Neuronal stem cell (in vitro differentiated cells): ENCODE data around the gene CSNK1A1L. TPM values are rescaled to one million over a fixed set of nuclear protein-coding genes. Genes with fewer than 3 reads are reported as not detected.

Source experiments
- DNase-seq: peaks from one replicate; pipeline ENCODE4 v3.0.0-alpha.2; 2013; ENCODE audit warnings: low spot score
- H2AFZ ChIP-seq: one replicate; pipeline ENCODE4 v1.6.1; 2013; ENCODE audit warnings: mild to moderate bottlenecking, low read length, inconsistent platforms
- H2AK5ac ChIP-seq: 2 replicates; pipeline ENCODE4 v1.6.1; 2013; ENCODE audit warnings: low read depth, mild to moderate bottlenecking, inconsistent platforms, low read length, moderate library complexity, mixed read lengths
- H2BK120ac ChIP-seq: 2 replicates; pipeline ENCODE4 v1.6.1; 2013; ENCODE audit warnings: low read depth, mild to moderate bottlenecking, inconsistent platforms, low read length, moderate library complexity, mixed read lengths
- H2BK12ac ChIP-seq: one replicate; pipeline ENCODE4 v1.6.1; 2013; ENCODE audit warnings: low read length, inconsistent platforms
- H2BK15ac ChIP-seq: 2 replicates; pipeline ENCODE4 v1.6.1; 2013; ENCODE audit warnings: mild to moderate bottlenecking, low read length, inconsistent platforms, mixed read lengths
- H2BK5ac ChIP-seq: one replicate; pipeline ENCODE4 v1.6.1; 2013; ENCODE audit warnings: inconsistent platforms, mild to moderate bottlenecking, low read length, moderate library complexity
- H3K14ac ChIP-seq: one replicate; pipeline ENCODE4 v1.6.1; 2013; ENCODE audit warnings: low read length, inconsistent platforms
- H3K18ac ChIP-seq: 2 replicates; pipeline ENCODE4 v1.6.1; 2013; ENCODE audit warnings: low read length, inconsistent platforms
- H3K23ac ChIP-seq: 2 replicates; pipeline ENCODE4 v1.6.1; 2013; ENCODE audit warnings: low read depth, mild to moderate bottlenecking, mixed read lengths, low read length, inconsistent platforms; ENCODE audit not compliant: poor library complexity
- H3K27ac ChIP-seq: replicated peaks from 3 replicates; pipeline ENCODE4 v1.5.1; 2013; ENCODE audit warnings: low read length, inconsistent platforms
- H3K27me3 ChIP-seq, 3 experiments: 2 replicates each; pipeline ENCODE4 v1.6.1; 2013; ENCODE audit warnings: low read length in 3 of 3, mild to moderate bottlenecking in 2 of 3, inconsistent platforms in 1 of 3, low read depth in 1 of 3, mixed read lengths in 1 of 3, moderate library complexity in 1 of 3; ENCODE audit not compliant: control insufficient read depth in 3 of 3, insufficient read depth in 3 of 3
- H3K36me3 ChIP-seq, 2 donors: replicated peaks in 1 of 2; 2 replicates each; pipeline ENCODE4 v1.6.1; 2013; ENCODE audit warnings: low read length in 2 of 2; ENCODE audit not compliant: control insufficient read depth in 2 of 2, insufficient read depth in 2 of 2
- H3K4ac ChIP-seq: 2 replicates; pipeline ENCODE4 v1.6.1; 2013; ENCODE audit warnings: inconsistent platforms, mild to moderate bottlenecking, low read length, moderate library complexity
- H3K4me1 ChIP-seq, 2 donors: 1 replicate in 1 of 2; 2 replicates in 1 of 2; pipeline ENCODE4 v1.6.1; 2013; ENCODE audit warnings: low read length in 2 of 2, low read depth in 1 of 2; ENCODE audit not compliant: control insufficient read depth in 2 of 2, insufficient read depth in 1 of 2
- H3K4me2 ChIP-seq: one replicate; pipeline ENCODE4 v1.6.1; 2013; ENCODE audit warnings: mild to moderate bottlenecking, low read length, inconsistent platforms; ENCODE audit not compliant: insufficient read depth, poor library complexity, severe bottlenecking
- H3K4me3 ChIP-seq, 2 donors: 2 replicates each; pipeline ENCODE4 v1.5.1; 2013; ENCODE audit warnings: low read length in 2 of 2, mild to moderate bottlenecking in 2 of 2, inconsistent platforms in 1 of 2, moderate library complexity in 1 of 2
- H3K79me1 ChIP-seq: one replicate; pipeline ENCODE4 v1.6.1; 2013; ENCODE audit warnings: low read depth, mild to moderate bottlenecking, inconsistent platforms, low read length, moderate library complexity
- H3K9ac ChIP-seq: one replicate; pipeline ENCODE4 v1.6.1; 2013; ENCODE audit warnings: mild to moderate bottlenecking, low read depth, low read length, inconsistent platforms; ENCODE audit not compliant: poor library complexity
- H3K9me3 ChIP-seq, 2 donors: replicated peaks in 1 of 2; 2 replicates each; pipeline versions ENCODE3 to v1.6.1; 2013; ENCODE audit warnings: low read length in 2 of 2, mild to moderate bottlenecking in 2 of 2, inconsistent platforms in 1 of 2, low read depth in 1 of 2, mixed read lengths in 1 of 2, moderate library complexity in 1 of 2; ENCODE audit not compliant: control insufficient read depth in 2 of 2, insufficient read depth in 1 of 2
- H4K8ac ChIP-seq: one replicate; pipeline ENCODE4 v1.6.1; 2013; ENCODE audit warnings: low read depth, mild to moderate bottlenecking, inconsistent platforms, low read length, moderate library complexity
- H4K91ac ChIP-seq: one replicate; pipeline ENCODE4 v1.6.1; 2013; ENCODE audit warnings: low read length, low read depth, mild to moderate bottlenecking, inconsistent platforms; ENCODE audit not compliant: poor library complexity
- WGBS, 2 donors: extraction: QIAGEN DNeasy Blood & Tissue Kit; methylation state at CpG; one replicate each; pipeline ENCODE4 v1.1.7; 2013; ENCODE audit warnings: missing lambda C conversion rate in 2 of 2, mixed read lengths in 1 of 2; ENCODE audit not compliant: insufficient read length in 2 of 2, insufficient replicate concordance in 1 of 2; ENCODE audit errors: extremely low coverage in 2 of 2; 5-methylcytosine and 5-hydroxymethylcytosine counted together
- polyA plus RNA-seq, 2 experiments: library from polyadenylated mRNA; stranded (reverse); fragments of 200-250 nt; gene quantifications; one replicate each; pipeline ENCODE4 v1.2.3, GENCODE V29; 2013

Gene CSNK1A1L
- polyA plus RNA-seq (2013, experiment 1 of 2), result not detected
- not detected for polyA plus RNA-seq (2013, experiment 2 of 2)

DNA sequence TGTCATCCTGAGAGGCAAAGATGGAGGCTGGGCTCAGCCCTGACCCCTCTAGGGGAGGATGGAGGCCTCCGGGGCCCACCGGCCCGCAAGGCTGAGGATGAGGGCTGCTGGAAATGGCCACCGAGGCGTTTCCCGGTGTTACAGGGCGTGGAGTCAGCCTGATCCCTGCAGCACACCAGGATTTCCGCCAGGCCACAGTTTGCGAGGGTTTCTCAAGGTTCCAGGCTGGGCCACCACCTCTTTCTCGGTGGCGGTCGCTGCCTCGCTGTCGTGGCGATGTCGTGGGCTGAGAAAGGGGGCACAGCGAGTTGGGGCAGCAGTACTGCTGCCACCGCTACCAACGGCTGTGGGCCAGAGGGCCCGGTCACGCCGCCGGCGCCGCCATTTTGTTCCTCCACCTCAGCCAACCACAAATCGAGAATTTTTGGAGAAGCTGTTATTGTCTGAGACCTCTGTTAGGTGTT lies at the start of gene CSNK1A1L:
CSNK1A1L (minus strand) TSS at position 414 of the 464 bp plus-strand sequence; CDS start at position 6, 408 bp downstream.
- H3K4ac ChIP-seq, result no peak within 1 kb of the TSS
- peak within 1 kb of the TSS; percentile 29 for H3K18ac ChIP-seq
- no peak within 1 kb of the TSS for H2AK5ac ChIP-seq
- H3K79me1 ChIP-seq, result no peaks in the 10 kb centered on the region
- H2AFZ ChIP-seq, result peak within 1 kb of the TSS; percentile 70
- no peak for DNase-seq
- H3K9me3 ChIP-seq, result peaks cover 0 to 10% of the 10 kb centered on the region in 2 donors
- no peak within 1 kb of the TSS for H2BK12ac ChIP-seq
- H3K9ac ChIP-seq, result no peak within 1 kb of the TSS
- no peak within 1 kb of the TSS for H3K23ac ChIP-seq
- peaks cover 0 to 22% of the 10 kb centered on the region in 2 donors for H3K4me1 ChIP-seq
- no peak within 1 kb of the TSS for H3K27ac ChIP-seq
- no peaks in the 10 kb centered on the region for H3K36me3 ChIP-seq
- no peak within 1 kb of the TSS for H2BK5ac ChIP-seq
- no peak within 1 kb of the TSS for H4K8ac ChIP-seq
- H4K91ac ChIP-seq, result no peak within 1 kb of the TSS
- no peak within 1 kb of the TSS for H3K4me3 ChIP-seq
- H2BK120ac ChIP-seq, result no peak within 1 kb of the TSS
- WGBS, 2 donors, result no CpG with 5 or more reads among the region's 26 CpGs
- H3K14ac ChIP-seq, result peak within 1 kb of the TSS; percentile 47
- H3K27me3 ChIP-seq, result no peaks in the 10 kb centered on the region
- no peak within 1 kb of the TSS for H2BK15ac ChIP-seq
- no peak within 1 kb of the TSS for H3K4me2 ChIP-seq

DNA sequence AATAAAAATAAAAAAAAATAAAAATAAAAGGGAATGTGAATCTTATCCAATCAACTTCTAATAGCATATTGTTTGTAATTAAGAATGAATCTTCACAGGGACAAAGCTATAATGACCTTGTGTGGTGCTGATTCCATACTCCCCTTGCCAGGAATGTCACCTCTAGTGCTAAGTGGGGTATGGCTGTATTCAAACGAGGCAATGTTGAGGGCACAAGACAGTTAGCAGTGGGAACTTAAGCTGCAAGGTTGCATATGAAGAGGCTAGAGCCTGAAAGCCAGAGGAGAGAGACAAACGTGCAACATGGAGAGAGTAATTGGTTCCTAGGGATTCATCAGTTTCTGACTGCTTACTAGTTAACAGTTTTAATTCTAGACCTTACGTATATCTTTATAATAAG lies 43.9 kb upstream of the CSNK1A1L start:
- H3K4me3 ChIP-seq, result no peak overlapping the region
- H3K9ac ChIP-seq, result no peak overlapping the region
- no peak overlapping the region for H3K27ac ChIP-seq
- H3K4ac ChIP-seq, result no peak overlapping the region
- H3K14ac ChIP-seq, result no peak overlapping the region
- no peak overlapping the region for H4K8ac ChIP-seq
- H2BK12ac ChIP-seq, result no peak overlapping the region
- H4K91ac ChIP-seq, result no peak overlapping the region
- H3K4me2 ChIP-seq, result no peak overlapping the region
- no peak overlapping the region for H2BK120ac ChIP-seq
- H3K4me1 ChIP-seq, result no peaks in the 10 kb centered on the region
- H3K9me3 ChIP-seq, result no peaks in the 10 kb centered on the region
- no peak overlapping the region for H2BK5ac ChIP-seq
- no peaks in the 10 kb centered on the region for H3K79me1 ChIP-seq
- no CpG with 5 or more reads among the region's 3 CpGs for WGBS, 2 donors
- H3K36me3 ChIP-seq, result no peaks in the 10 kb centered on the region
- no peak overlapping the region for H2BK15ac ChIP-seq
- no peaks in the 10 kb centered on the region for H3K27me3 ChIP-seq
- no peak overlapping the region for H3K18ac ChIP-seq
- no peak overlapping the region for H2AK5ac ChIP-seq
- no peak overlapping the region for H3K23ac ChIP-seq
- H2AFZ ChIP-seq, result no peak overlapping the region
- no peak for DNase-seq

DNA sequence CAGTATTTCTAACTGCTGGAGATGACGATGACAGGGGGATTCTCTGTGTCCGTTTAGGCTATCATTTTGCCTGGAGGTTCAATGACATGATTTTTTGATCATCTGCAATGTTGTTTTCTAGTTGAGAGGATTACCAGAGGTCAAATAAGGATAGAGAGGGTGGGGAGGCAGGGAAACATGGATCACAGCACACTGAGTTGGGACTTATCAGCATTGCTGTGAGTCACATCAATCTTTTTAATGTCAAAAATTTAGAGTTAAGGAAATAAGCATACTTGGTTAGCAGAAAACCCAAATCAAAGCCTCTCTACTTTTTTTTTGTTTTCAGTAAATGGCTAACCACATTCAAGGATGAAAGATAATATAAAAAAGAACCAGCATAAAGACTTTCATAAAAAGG lies 43.0 kb upstream of the CSNK1A1L start:
- no peaks in the 10 kb centered on the region for H3K4me1 ChIP-seq
- WGBS, 2 donors, result no CpG with 5 or more reads among the region's 2 CpGs
- no peak overlapping the region for H3K27ac ChIP-seq
- H3K79me1 ChIP-seq, result no peaks in the 10 kb centered on the region
- H3K36me3 ChIP-seq, result no peaks in the 10 kb centered on the region
- H3K9me3 ChIP-seq, result no peaks in the 10 kb centered on the region
- no peak overlapping the region for H3K4ac ChIP-seq
- H3K9ac ChIP-seq, result no peak overlapping the region
- no peak overlapping the region for H2BK120ac ChIP-seq
- no peak overlapping the region for H3K23ac ChIP-seq
- H3K27me3 ChIP-seq, result no peaks in the 10 kb centered on the region
- H2BK5ac ChIP-seq, result no peak overlapping the region
- H2BK15ac ChIP-seq, result no peak overlapping the region
- H2AFZ ChIP-seq, result no peak overlapping the region
- DNase-seq, result no peak
- H4K8ac ChIP-seq, result no peak overlapping the region
- no peak overlapping the region for H3K18ac ChIP-seq
- H3K4me3 ChIP-seq, result no peak overlapping the region
- H4K91ac ChIP-seq, result no peak overlapping the region
- H3K4me2 ChIP-seq, result no peak overlapping the region
- H3K14ac ChIP-seq, result no peak overlapping the region
- H2BK12ac ChIP-seq, result no peak overlapping the region
- H2AK5ac ChIP-seq, result no peak overlapping the region

DNA sequence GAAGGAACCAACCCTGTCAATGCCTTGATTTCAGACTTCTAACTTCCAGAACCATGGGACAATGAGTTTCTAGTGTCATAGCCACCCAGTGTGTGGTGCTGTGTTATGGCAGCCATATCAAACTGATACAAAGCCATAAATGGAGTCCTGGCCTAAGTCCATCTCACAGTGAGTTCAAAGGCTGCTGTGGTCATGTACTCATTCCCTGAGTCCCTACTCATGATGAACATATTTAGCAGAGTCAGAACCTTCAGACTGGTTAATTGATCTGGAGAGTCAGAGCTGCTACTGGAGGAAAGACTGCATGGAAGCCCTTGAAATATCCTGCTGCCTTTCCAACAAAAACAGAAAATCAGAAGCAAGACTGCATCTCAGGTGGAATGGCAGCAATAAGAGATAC lies 39.2 kb upstream of the CSNK1A1L start:
- no peaks in the 10 kb centered on the region for H3K36me3 ChIP-seq
- no peak overlapping the region for H2BK120ac ChIP-seq
- H4K8ac ChIP-seq, result no peak overlapping the region
- H3K9me3 ChIP-seq, result no peaks in the 10 kb centered on the region
- H3K4ac ChIP-seq, result no peak overlapping the region
- no peak overlapping the region for H4K91ac ChIP-seq
- H3K23ac ChIP-seq, result no peak overlapping the region
- no peaks in the 10 kb centered on the region for H3K27me3 ChIP-seq
- H2BK15ac ChIP-seq, result no peak overlapping the region
- no peaks in the 10 kb centered on the region for H3K4me1 ChIP-seq
- no peak overlapping the region for H3K27ac ChIP-seq
- no peak overlapping the region for H2BK5ac ChIP-seq
- no peak overlapping the region for H2AFZ ChIP-seq
- no peak for DNase-seq
- H3K9ac ChIP-seq, result no peak overlapping the region
- H3K4me3 ChIP-seq, result peak overlapping the region in 1 of 2 donors; percentile 30
- no peak overlapping the region for H3K18ac ChIP-seq
- H3K79me1 ChIP-seq, result no peaks in the 10 kb centered on the region
- H3K4me2 ChIP-seq, result no peak overlapping the region
- no peak overlapping the region for H2AK5ac ChIP-seq
- no peak overlapping the region for H2BK12ac ChIP-seq
- H3K14ac ChIP-seq, result no peak overlapping the region
